ENCODE measurements around the gene PIR.

Gene PIR

GRCh38 chrX:15366506-15367352, 126.4 kb downstream of the PIR start:
- no peak for DNase-seq (ENCODE audit: low spot score)
- no peak overlapping the region for H3K27ac ChIP-seq
- ChIA-PET CTCF (interaction anchor here (0.5 to 0.6 kb wide), 2 partner anchors 188 to 356 kb away, joined by 3 read pairs; no protein-coding TSS in a partner anchor), POLR2A (ENCODE audit: low non-redundant PET) (no interaction called here)
- no peak for TF ChIP-seq CTCF (conservative IDR thresholded peaks at IDR 0.05; ENCODE audit: low read depth)

GRCh38 chrX:15359701-15360100, 133.4 kb downstream of the PIR start:
- H3K27ac ChIP-seq = no peak overlapping the region
- ChIA-PET POLR2A (ENCODE audit: low non-redundant PET) (no interaction called here), CTCF (interaction anchor here (0.7 kb wide), 1 partner anchor 108 kb away, joined by 5 read pairs; no protein-coding TSS in a partner anchor)
- no peak for TF ChIP-seq CTCF (conservative IDR thresholded peaks at IDR 0.05; ENCODE audit: low read depth)
- no peak for DNase-seq (ENCODE audit: low spot score)

GRCh38 chrX:15358533-15358932, 134.6 kb downstream of the PIR start:
- POLR2A ChIA-PET (ENCODE audit: low non-redundant PET) = no interaction called here
- CTCF ChIA-PET = no interaction called here
- no peak overlapping the region for H3K27ac ChIP-seq

GRCh38 chrX:15356444-15356843, 136.7 kb downstream of the PIR start:
- no peak for TF ChIP-seq CTCF (conservative IDR thresholded peaks at IDR 0.05; ENCODE audit: low read depth)
- DNase-seq (ENCODE audit: low spot score) = no peak
- ChIA-PET CTCF (no interaction called here), POLR2A (ENCODE audit: low non-redundant PET) (no interaction called here)
- no peak overlapping the region for H3K27ac ChIP-seq

More at GRCh38 chrX:15358533-15358932, 134.6 kb downstream of the PIR start:
- no peak for TF ChIP-seq CTCF (conservative IDR thresholded peaks at IDR 0.05; ENCODE audit: low read depth)
- no peak for DNase-seq (ENCODE audit: low spot score)

GRCh38 chrX:15350329-15350996, 142.7 kb downstream of the PIR start:
- no peak overlapping the region for H3K27ac ChIP-seq
- no peak for DNase-seq (ENCODE audit: low spot score)
- ChIA-PET CTCF (interaction anchor here (0.6 kb wide), 1 partner anchor 118 kb away, joined by 3 read pairs; no protein-coding TSS in a partner anchor), POLR2A (ENCODE audit: low non-redundant PET) (no interaction called here)
- no peak for TF ChIP-seq CTCF (conservative IDR thresholded peaks at IDR 0.05; ENCODE audit: low read depth)

- no peak overlapping the region for H3K27ac ChIP-seq
- POLR2A ChIA-PET (ENCODE audit: low non-redundant PET) = no interaction called here
- DNase-seq (ENCODE audit: low spot score) = peak; percentile 11
- TF ChIP-seq CTCF (conservative IDR thresholded peaks at IDR 0.05; ENCODE audit: low read depth) = peak; percentile 54
- CTCF ChIA-PET = interaction anchor here (0.8 to 1.0 kb wide), 2 partner anchors 118 to 223 kb away, joined by 3 to 4 read pairs; no protein-coding TSS in a partner anchor
These were observed 144.1 kb downstream of the PIR start for GRCh38 chrX:15349046-15349445.

Data from RWPE1 (cell line).